Astrocyte (in vitro differentiated cells and primary cell): ENCODE results near the gene RALGAPB. TPM values are rescaled to one million over a fixed set of nuclear protein-coding genes. Genes with fewer than 3 reads are reported as not detected.
A peak's percentile ranks its signal among the peaks of the same experiment; 100 is the strongest.

ENCODE experiments used
- DNase-seq: peaks from one replicate; pipeline ENCODE4 v3.0.0-alpha.2; 2010; ENCODE audit warnings: low read depth
- FAIRE-seq: peaks from 2 replicates; lab custom pipeline; 2011; peaks lifted over from hg19 to GRCh38; lab: Jason Lieb, UNC
- H2AFZ ChIP-seq: 2 replicates; pipeline ENCODE4 v1.6.0; 2012; ENCODE audit warnings: low read depth, low read length, inconsistent platforms
- H3K27ac ChIP-seq: 2 replicates; pipeline ENCODE4 v1.5.1; 2011; ENCODE audit warnings: low read depth, low read length, inconsistent platforms
- H3K27me3 ChIP-seq: 2 replicates; pipeline ENCODE4 v1.6.0; 2011; ENCODE audit warnings: low read length, inconsistent platforms; ENCODE audit not compliant: insufficient read depth
- H3K36me3 ChIP-seq: 2 replicates; pipeline ENCODE4 v1.5.1; 2011; ENCODE audit warnings: low read length, inconsistent platforms; ENCODE audit not compliant: insufficient read depth
- H3K4me1 ChIP-seq: 2 replicates; pipeline ENCODE4 v1.5.1; 2011; ENCODE audit warnings: low read length, inconsistent platforms; ENCODE audit not compliant: insufficient read depth
- H3K4me2 ChIP-seq: 2 replicates; pipeline ENCODE4 v1.6.0; 2012; ENCODE audit warnings: low read length, inconsistent platforms
- H3K4me3 ChIP-seq: 2 replicates; pipeline ENCODE4 v1.5.1; 2011; ENCODE audit warnings: low read depth, mild to moderate bottlenecking, low read length, inconsistent platforms; ENCODE audit not compliant: insufficient read depth
- H3K79me2 ChIP-seq: 2 replicates; pipeline ENCODE4 v1.6.0; 2012; ENCODE audit warnings: mild to moderate bottlenecking, low read length, inconsistent platforms; ENCODE audit not compliant: insufficient read depth
- H3K9ac ChIP-seq: 2 replicates; pipeline ENCODE4 v1.6.0; 2012; ENCODE audit warnings: mild to moderate bottlenecking, low read length, inconsistent platforms
- H3K9me3 ChIP-seq: 2 replicates; pipeline ENCODE4 v1.5.1; 2012; ENCODE audit warnings: low read depth, mild to moderate bottlenecking, low read length, inconsistent platforms; ENCODE audit not compliant: insufficient read depth
- H4K20me1 ChIP-seq: 2 replicates; pipeline ENCODE4 v1.6.0; 2012; ENCODE audit warnings: low read length, inconsistent platforms; ENCODE audit not compliant: insufficient read depth
- H3K27ac Mint-ChIP-seq: one replicate; pipeline ENCODE4 v1.8.0; 2021; ENCODE audit warnings: mild to moderate bottlenecking, mixed read lengths; ENCODE audit not compliant: unreplicated experiment
- H3K27me3 Mint-ChIP-seq: one replicate; pipeline ENCODE4 v1.8.0; 2021; ENCODE audit warnings: low read depth, mixed read lengths; ENCODE audit not compliant: unreplicated experiment
- H3K36me3 Mint-ChIP-seq: one replicate; pipeline ENCODE4 v1.8.0; 2021; ENCODE audit warnings: low read depth, mixed read lengths; ENCODE audit not compliant: unreplicated experiment
- H3K4me1 Mint-ChIP-seq: one replicate; pipeline ENCODE4 v1.8.0; 2021; ENCODE audit warnings: low read depth, mixed read lengths; ENCODE audit not compliant: unreplicated experiment
- H3K4me3 Mint-ChIP-seq: one replicate; pipeline ENCODE4 v1.8.0; 2021; ENCODE audit warnings: mild to moderate bottlenecking, moderate library complexity, mixed read lengths; ENCODE audit not compliant: unreplicated experiment
- H3K9me3 Mint-ChIP-seq: one replicate; pipeline ENCODE4 v1.8.0; 2021; ENCODE audit warnings: mild to moderate bottlenecking, mixed read lengths; ENCODE audit not compliant: unreplicated experiment
- CTCF ChIP-seq: IDR thresholded peaks from 2 replicates; pipeline ENCODE4 v1.5.1; 2011; ENCODE audit warnings: low read depth, mild to moderate bottlenecking, inconsistent platforms, low read length, moderate library complexity; ENCODE audit not compliant: insufficient read depth
- EZH2 ChIP-seq: IDR thresholded peaks from 2 replicates; pipeline ENCODE4 v1.6.1; 2012; ENCODE audit warnings: mild to moderate bottlenecking, low read length, inconsistent platforms; ENCODE audit not compliant: insufficient read depth
- total RNA-seq: library from RNA; stranded (reverse); gene quantifications from 2 replicates; pipeline ENCODE4 v1.2.1, GENCODE V29; 2021

RALGAPB gene
- total RNA-seq, 1 donor from 2014 or later: 40.2 TPM

- H3K27me3 ChIP-seq: no peaks in the 10 kb centered on the region
- no peaks in the 10 kb centered on the region for H3K27me3 Mint-ChIP-seq
- H3K4me3 ChIP-seq: no peak overlapping the region
- peaks cover 99% of the 10 kb centered on the region for H4K20me1 ChIP-seq
- no peak overlapping the region for H3K4me3 Mint-ChIP-seq
- no peak for DNase-seq
- peaks cover 21% of the 10 kb centered on the region for H3K4me1 Mint-ChIP-seq
- H3K27ac ChIP-seq: no peak overlapping the region
- FAIRE-seq: no peak
- H3K36me3 ChIP-seq: peaks cover 80% of the 10 kb centered on the region
- peaks cover 74% of the 10 kb centered on the region for H3K79me2 ChIP-seq
- no peaks in the 10 kb centered on the region for H3K9me3 ChIP-seq
- H3K9ac ChIP-seq: no peak overlapping the region
- no peak overlapping the region for H3K4me2 ChIP-seq
- peak overlapping the region; percentile 72 for H3K27ac Mint-ChIP-seq
- H3K4me1 ChIP-seq: peaks cover 23% of the 10 kb centered on the region
- H3K9me3 Mint-ChIP-seq: no peaks in the 10 kb centered on the region
- TF ChIP-seq CTCF (no peak), EZH2 (no peak)
- H2AFZ ChIP-seq: no peak overlapping the region
- peaks cover 54% of the 10 kb centered on the region for H3K36me3 Mint-ChIP-seq
Measured at GRCh38 chr20:38424401-38424800, 48.2 kb upstream of the RALGAPB start.

DNA sequence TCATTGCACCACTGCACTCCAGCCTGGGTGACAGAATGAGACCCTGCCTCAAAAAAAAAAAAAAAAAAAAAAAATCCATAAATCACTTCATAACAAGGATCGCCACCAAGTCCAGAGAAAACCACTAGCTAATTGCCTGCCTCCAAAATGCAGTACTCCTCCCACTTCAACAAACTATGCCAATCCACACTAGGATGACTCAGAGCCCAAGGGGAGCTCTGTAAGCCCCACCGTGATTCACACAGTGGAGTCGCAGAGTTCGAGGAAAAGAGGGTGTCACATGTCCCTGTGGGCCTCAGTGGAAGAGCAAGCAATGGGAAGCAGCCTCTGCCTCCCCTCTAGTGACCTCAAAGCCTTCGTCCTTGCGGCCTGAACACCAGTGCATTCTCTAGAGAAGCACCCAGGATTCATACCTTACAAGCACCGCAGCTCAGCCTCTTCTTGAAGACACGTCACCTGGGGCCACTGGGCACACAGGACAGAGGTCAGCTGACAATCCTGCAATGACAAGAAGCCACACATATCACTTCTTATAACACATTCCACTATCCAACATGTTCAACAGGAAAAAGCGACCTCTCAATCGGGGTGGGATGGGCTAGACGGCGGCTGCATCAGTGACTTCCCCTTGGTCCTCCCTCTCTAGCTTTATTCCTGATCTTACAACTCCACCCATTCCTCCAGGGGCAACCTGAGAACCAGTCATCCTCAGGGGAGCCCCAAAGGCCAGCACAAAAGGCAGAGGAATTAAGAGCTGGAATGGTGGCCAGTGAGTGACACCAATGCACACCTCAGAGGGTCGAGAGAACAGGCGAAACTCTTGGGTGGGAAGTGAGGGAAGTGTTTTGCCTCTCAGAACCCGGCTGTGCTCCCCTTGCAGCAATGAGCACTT is 46.4 kb upstream of the RALGAPB start:
- Histone ChIP-seq H3K4me2 (peak overlapping the region; percentile 49), H3K27ac (peak overlapping the region; percentile 32), H3K27me3 (no peaks in the 10 kb centered on the region), H3K4me3 (no peak overlapping the region), H4K20me1 (peaks cover 94% of the 10 kb centered on the region), H3K9ac (peak overlapping the region; percentile 4), H2AFZ (no peak overlapping the region), H3K79me2 (peaks cover 88% of the 10 kb centered on the region), H3K36me3 (peaks cover 66% of the 10 kb centered on the region), H3K4me1 (peaks cover 28% of the 10 kb centered on the region), H3K9me3 (no peaks in the 10 kb centered on the region)
- TF ChIP-seq CTCF (no peak), EZH2 (no peak)
- Mint-ChIP-seq H3K4me1 (peaks cover 25% of the 10 kb centered on the region), H3K4me3 (peak overlapping the region; percentile 74), H3K9me3 (no peaks in the 10 kb centered on the region), H3K27ac (peak overlapping the region; percentile 69), H3K36me3 (peaks cover 49% of the 10 kb centered on the region), H3K27me3 (no peaks in the 10 kb centered on the region)
- DNase-seq (peak; percentile 91), FAIRE-seq (peak; percentile 68)

- H3K27ac Mint-ChIP-seq: no peak overlapping the region
Measured at GRCh38 chr20:38427655-38428023, 45.0 kb upstream of the RALGAPB start.

More at GRCh38 chr20:38427655-38428023, 45.0 kb upstream of the RALGAPB start:
- H3K27me3 Mint-ChIP-seq: no peaks in the 10 kb centered on the region
- H4K20me1 ChIP-seq: peaks cover 94% of the 10 kb centered on the region
- peaks cover 66% of the 10 kb centered on the region for H3K36me3 ChIP-seq
- no peaks in the 10 kb centered on the region for H3K27me3 ChIP-seq
- peaks cover 34% of the 10 kb centered on the region for H3K4me1 ChIP-seq
- no peak overlapping the region for H3K9ac ChIP-seq
- no peak for DNase-seq
- H3K27ac ChIP-seq: no peak overlapping the region
- H3K9me3 ChIP-seq: no peaks in the 10 kb centered on the region
- H3K4me3 Mint-ChIP-seq: no peak overlapping the region
- H3K79me2 ChIP-seq: peaks cover 89% of the 10 kb centered on the region
- FAIRE-seq: no peak
- peaks cover 33% of the 10 kb centered on the region for H3K4me1 Mint-ChIP-seq
- H3K9me3 Mint-ChIP-seq: no peaks in the 10 kb centered on the region
- H3K4me2 ChIP-seq: peak overlapping the region; percentile 49
- H2AFZ ChIP-seq: no peak overlapping the region
- H3K4me3 ChIP-seq: no peak overlapping the region
- H3K36me3 Mint-ChIP-seq: peaks cover 49% of the 10 kb centered on the region
- TF ChIP-seq EZH2 (no peak), CTCF (no peak)
